ENCODE results near the gene SMIM24.
"Not testable (repeated sequence)": the region's sequence is repeated elsewhere in the genome, so short reads cannot be mapped to it uniquely, and the experiment has no call there.

The SMIM24 gene

DNA sequence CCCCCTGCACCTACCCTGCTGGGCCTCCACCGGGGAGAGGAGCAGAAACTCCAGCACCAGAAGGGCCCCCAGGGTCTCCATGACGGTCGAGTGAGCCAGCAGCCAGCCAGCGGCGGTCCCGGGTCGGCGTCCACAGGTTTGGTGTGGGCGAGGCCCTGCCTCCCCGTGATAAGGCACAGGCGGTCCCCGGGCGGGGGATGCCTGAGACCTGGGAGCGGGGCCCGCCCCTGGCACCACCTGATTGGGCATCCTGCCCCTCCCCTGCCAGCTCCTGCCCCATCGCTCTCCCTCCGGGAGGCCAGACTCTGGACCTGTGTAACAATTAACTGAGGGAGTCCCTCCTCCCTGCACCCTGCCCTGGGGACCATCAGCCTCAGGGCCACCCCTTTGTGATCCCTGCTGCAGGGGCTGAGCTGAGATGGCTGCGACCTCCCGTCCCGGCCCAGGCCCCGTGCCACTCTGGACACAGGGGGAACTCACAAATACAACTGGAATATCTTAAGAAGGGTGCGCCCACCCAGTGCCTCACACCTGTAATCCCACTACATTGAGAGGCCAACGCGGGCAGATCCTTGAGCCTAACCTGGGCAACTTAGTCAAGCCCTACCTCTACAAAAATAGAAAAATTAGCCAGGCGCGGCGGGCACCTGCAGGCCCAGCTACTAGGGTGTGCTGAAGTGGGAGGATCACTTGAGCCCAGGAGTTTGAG lies at the start of gene SMIM24:
TSS of gene SMIM24 (minus strand) at position 143 of the 709 bp plus-strand sequence. CDS start at position 81, 62 bp downstream.
- no peak for DNase-seq (ENCODE audit: low read depth in 3 of 3, low spot score in 1 of 3)

DNA sequence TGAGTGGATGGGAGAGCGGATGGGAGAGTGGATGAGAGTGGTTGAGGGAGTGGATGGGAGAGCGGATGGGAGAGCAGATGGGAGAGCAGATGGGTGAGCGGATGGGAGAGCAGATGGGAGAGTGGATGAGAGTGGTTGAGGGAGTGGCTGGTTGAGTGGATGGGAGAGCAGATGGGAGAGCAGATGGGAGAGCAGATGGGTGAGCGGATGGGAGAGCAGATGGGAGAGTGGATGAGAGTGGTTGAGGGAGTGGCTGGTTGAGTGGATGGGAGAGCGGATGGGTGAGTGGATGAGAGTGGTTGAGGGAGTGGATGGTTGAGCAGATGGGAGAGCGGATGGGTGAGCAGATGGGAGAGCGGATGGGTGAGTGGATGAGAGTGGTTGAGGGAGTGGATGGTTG lies 49.0 kb upstream of the SMIM24 start:
- DNase-seq (ENCODE audit: low read depth in 3 of 3, low spot score in 1 of 3) = not testable (repeated sequence)

DNA sequence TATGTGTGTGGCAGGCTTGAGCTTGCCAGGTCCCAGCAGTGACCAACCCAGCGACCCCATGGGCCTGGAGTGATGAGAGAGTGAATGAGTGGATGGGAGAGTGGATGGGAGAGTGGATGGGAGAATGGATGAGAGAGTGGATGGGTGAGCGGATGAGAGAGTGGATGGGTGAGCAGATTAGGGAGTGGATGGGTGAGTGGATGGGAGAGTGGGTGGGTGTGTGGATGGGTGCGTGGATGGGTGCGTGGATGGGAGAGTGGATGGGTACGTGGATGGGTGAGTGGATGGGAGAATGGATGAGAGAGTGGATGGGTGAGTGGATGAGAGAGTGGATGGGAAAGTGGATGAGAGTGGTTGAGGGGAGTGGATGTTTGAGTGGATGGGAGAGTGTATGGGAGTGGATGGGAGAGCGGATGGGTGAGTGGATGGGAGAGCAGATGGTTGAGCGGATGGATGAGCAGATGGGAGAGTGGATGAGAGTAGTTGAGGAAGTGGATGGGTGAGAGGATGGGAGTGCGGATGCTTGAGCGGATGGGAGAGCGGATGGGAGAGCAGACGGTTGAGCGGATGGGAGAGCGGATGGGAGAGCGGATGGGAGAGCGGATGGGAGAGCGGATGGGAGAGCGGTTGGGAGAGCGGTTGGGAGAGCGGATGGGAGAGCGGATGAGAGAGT lies 48.4 kb upstream of the SMIM24 start:
- no peak for DNase-seq (ENCODE audit: low read depth in 3 of 3, low spot score in 1 of 3)

DNA sequence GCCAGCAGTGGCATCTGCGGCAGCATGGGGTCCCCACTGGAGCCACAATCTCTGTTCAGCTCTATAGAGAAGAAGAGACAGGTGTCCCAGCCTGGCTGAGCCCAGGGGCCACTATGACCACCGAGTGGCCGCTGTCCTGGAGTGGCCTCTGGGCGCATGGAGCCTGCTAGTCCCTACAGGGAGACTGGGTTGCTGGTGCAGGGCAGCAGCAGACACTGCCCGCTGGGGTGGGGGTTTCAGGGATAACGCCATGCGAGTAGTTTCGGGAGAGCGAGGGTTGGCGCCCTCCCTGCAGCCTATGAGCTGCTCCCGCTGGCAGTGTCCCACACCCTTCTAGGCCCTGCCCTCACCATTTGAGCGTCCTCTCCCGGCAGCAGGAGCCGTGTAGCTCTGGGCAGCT lies 47.8 kb upstream of the SMIM24 start:
- no peak for DNase-seq (ENCODE audit: low read depth in 3 of 3, low spot score in 1 of 3)

DNA sequence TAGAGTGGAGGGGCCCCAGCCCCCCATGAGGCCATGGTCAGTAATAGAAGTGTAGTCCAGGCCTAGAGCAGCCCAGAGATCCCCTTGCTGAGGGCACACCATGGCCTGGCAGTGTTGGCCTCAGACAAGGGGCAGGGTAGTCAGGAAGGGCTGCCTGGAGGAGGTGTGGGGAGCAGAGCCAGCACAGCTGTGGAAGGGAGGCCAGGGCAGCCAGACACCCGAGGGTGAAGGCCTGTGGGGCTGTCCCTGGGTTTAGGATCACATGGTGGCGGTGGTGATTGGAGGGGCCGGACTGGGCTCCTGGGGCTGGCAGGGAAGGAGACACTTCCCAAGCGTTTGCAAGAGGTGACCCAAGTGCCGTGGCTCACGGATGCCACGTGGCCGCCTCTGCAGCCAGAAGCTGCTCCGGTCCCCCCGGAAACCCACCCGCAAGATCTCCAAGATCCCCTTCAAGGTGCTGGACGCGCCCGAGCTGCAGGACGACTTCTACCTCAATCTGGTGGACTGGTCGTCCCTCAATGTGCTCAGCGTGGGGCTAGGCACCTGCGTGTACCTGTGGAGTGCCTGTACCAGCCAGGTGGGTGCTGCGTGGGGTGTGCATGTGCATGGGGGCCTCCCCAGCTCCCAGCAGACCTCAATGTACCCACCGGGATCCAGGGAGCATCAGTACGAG lies 47.0 kb upstream of the SMIM24 start:
- DNase-seq (ENCODE audit: low read depth in 3 of 3, low spot score in 1 of 3) = no peak

DNA sequence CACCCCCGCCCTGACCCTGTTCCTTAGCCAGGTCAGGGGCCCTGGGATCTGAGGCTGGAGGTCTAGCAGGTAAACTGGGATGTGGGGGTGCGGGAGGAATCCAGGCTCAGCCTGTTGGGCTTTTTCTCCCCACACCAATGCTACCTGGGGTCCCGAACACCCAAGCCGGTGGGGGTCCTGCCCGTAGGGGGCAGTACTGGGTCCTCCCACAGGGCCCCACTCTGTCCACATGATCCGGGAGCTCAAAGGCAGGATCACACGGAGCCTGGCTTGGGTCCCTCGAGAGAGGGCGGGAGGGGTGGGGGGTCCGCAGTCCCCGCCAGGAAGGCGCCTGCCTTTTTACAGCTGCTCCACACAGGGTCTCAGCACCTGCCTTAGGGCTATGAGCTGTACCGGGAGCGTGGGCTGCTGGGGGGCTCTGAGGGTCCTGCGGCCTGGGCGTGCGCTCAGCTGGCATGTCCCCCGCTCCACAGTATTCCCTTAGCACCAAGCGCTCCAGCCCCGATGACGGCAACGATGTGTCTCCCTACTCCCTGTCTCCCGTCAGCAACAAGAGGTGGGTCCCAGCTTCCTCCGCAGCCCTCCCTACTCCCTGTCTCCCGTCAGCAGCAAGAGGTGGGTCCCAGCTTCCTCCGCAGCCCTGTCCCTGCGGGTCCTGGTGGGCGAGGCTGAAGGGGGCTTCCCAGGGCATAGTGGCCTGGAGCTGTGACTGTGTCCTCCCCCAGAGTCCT lies 46.3 kb upstream of the SMIM24 start:
- DNase-seq (ENCODE audit: low read depth in 3 of 3, low spot score in 1 of 3) = no peak

DNA sequence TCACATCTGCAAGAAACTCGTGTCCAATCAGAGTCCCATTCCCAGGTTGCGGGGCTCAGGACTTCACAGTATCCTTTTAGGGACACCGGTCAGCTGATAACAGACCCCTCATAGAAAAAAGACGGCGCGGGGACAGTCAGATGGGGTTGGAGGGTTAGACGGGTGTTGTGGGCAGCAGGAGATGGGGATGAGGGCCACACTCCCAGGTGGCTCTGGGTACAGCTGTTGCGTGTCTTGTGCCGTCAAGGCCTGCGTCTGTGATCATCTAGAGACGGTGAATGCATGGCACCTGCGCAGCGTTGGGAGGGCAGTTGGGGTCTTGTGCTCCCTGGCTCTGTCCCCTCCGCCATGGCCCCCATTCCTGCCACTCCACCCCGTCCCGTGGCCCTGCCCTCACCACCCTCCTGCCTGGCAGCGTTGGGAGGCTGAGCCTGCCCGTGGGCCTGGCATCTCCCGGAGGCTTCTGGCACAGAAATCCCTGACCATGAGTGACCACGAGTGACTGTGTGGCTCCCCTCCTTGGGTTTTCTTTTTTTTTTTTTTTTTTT lies 44.7 kb upstream of the SMIM24 start:
- DNase-seq (ENCODE audit: low read depth in 3 of 3, low spot score in 1 of 3) = no peak

DNA sequence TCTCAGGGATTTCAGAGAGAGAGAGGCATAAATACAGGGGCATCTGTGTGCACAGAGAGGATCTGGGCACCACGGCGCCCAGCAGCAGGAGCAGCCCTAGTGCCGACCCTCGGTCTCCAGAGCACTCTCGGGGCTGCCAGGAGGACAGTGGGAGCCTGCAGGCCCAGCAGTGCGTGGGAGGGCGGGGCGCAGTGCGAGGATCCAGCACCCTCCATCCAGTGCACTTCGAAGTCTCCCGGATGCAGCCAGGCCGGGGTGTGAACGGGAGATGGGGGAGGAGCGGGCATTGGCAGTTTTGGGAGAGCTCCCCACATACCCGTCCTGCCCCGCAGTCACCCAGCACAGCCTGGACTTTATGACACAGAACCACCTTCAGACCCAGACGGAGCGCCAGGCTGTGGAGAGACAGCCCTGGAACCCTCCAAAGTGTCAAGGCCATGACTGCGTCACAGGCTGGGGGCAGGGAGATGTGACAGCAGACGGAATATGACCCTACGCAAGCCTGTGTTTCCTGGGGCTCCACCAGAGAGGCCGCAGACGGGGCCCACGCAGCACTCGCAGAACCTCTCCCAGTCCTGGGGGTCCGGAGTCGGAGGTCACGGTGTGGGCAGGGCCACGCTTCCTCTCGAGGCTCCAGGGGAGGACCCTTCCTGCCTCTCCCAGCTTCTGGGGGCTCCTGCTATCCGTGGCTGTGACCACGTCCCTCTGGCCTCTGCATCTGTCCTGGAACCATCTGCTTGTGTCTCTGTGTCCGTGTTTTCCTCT lies 43.9 kb upstream of the SMIM24 start:
- DNase-seq (ENCODE audit: low read depth in 3 of 3, low spot score in 1 of 3) = no peak

DNA sequence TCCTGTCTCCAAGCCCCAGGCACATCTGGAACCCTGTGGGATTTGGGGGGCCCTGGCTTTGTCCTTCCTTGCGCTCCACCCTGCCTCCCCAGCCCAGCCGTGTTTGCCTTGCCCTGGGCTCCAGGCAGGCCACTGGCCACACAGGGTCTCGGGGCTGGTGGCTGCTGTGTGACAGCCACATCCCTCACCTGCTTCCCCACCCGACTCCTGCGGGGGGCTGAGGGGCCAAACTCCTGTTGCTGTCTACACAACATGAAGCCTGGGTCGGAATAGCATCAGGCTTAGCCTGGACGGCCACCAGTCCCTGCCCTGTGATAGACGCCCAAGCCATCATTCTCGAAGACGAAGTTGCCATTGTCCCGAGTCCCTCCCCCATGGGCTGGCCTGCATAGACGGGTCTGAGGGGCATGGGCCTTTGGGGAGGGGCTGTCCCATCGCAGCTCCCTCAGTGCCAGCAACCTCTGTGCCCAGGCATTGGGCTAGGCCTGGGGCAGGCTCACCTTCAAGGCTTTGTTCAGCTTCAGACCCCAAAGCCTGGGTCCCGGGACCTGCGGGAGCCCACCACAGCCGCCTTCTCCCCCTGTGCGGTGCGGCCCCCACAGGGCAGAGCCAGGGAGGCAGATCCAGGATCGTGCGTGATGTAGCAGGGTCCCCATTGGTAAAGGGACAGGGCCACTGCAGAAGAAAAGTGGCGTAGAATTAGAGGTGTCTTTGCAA lies 43.2 kb upstream of the SMIM24 start:
- no peak for DNase-seq (ENCODE audit: low read depth in 3 of 3, low spot score in 1 of 3)

DNA sequence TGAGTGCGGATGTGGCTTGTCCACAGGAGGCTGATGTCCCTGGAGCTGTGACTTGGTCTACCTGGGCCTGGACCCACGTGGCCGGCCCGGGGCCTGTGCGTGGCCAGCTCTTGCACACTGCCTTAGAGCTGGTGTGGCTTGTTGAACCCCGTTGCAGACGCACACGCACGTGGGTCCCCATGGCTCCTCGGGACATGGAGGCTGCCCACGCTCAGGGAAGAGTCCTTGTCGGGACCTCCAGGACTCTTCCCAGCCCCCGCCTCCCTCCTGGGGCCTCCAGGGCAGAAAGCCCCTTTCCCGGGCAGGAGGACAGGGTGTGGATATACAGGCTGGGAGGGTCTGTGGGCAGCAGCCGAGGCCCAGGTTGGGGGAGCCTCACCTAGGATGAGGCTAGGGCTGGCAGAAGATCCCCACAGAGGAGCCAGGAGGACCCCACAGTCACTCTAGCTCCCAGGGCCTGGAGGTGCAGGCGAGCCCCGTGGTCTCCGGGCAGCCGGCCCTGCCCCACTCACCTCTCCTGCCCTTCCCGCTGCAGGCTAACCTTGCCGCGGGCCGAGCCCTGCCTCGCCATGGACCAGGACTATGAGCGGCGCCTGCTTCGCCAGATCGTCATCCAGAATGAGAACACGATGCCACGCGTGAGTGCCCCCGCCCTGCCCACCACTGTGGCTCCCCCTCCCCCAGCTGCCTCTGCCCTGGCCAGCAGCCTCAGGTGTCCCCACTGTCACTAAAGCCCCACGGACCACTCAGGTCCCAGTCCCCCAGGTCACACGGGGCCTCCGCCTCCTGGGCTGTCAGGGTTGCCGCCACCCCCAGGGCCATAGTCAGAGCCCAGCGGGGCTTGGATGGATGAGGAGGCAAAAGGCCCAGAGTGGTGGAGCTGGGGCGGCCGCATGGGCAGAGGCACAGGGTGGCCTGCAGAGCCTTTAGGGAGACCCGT lies 42.4 kb upstream of the SMIM24 start:
- DNase-seq (ENCODE audit: low read depth in 3 of 3, low spot score in 1 of 3) = no peak

DNA sequence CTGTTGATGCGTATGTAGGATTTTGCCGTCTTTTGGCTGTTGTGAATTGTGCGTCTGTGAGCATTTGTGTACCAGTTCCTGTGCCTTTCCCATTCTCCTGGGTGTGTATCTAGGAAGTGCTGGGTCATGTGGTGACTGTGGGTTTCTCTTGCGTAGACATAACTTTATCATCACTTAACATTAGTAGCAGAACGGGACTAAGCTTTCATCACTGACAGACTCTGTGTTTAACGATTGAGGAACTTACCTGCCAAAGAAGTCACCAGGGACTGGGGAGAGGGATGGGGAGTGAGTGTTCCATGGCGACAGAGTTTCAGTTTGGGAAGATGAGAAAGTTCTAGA lies 40.8 kb upstream of the SMIM24 start:
- no peak for DNase-seq (ENCODE audit: low read depth in 3 of 3, low spot score in 1 of 3)

DNA sequence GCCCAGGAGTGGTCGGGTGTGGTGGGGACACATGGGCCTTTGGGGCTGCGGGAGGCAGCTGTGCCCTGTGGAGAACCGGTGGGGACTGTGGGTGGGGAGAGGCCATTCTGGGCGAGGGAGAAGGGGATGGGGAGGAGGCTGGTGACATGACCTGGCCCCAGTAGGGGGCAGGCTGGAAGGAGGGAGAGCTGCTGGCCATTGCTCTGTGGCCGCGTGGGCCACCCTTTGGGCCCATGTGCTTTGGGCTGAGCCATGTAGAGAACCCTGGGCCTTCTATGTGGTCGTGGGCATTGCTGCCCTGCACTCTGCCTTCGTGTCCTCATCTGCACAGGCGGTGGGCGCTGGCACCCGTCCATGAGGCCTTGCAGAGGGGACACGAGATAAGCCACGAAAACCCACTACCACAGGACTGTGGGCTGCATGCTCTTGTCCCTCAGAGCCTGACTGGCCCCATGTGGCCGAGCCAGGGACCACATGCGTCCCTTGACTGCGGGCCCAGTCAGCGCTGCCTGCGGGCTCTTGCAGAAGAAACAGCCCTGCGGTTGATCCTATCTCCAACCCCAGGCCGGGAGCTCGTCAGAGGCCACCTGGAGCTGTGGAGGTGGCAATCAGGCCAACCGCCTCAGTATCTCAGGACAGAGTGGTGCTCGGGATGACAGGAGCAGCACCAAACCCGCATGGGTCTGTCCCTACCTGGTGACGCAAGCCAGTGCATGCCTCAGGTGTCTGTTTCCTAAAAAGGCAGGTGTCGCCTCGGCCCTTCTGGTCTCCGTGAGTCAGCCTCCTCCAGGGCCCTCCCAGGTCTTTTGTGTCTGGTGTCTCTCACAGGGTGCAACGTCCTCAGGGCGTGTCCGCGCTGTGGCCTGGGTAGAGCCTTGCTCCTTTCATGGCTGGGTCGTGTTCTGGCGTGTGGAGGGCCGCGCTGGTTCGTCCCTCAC lies 40.1 kb upstream of the SMIM24 start:
- DNase-seq (ENCODE audit: low read depth in 3 of 3, low spot score in 1 of 3) = no peak

DNA sequence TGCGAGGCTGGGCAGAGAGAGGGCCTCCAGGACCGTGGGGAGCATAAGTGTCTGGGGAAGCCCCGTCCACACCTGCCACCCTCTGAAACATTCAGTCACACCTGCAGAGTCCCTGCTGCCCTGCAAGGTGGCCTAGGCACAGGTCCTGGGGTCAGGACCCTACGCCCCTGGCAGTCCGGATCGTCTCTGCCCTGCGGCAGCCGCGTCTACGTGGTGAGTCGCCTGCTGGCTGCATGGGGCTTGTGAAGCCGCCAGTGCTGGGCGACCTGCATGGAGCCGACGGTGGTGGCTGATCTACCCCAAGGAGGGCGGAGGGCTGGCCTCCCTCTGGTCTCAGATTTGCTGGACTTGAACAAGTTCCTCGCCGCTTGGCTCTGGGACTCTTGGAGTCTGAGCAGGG lies 38.8 kb upstream of the SMIM24 start:
- no peak for DNase-seq (ENCODE audit: low read depth in 3 of 3, low spot score in 1 of 3)

DNA sequence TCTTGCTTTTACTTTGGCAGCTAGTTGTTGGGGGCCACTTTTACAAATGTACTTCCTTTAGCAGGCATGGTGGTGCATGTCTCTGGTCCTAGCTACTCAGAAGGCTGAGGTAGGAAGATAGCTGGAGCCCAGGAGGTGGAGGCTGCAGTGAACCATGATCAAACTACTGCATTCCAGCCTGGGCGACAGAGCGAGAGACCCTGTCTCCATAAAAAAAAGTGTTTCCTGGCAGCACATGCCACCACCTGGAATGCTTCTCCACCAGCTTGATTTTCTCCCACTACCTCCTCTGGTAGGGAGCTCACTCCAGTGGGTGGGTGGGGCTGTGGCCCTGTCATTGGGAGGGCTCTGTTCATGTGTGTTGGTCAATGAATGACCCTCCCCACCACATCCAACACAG lies 38.3 kb upstream of the SMIM24 start:
- DNase-seq (ENCODE audit: low read depth in 3 of 3, low spot score in 1 of 3) = no peak

DNA sequence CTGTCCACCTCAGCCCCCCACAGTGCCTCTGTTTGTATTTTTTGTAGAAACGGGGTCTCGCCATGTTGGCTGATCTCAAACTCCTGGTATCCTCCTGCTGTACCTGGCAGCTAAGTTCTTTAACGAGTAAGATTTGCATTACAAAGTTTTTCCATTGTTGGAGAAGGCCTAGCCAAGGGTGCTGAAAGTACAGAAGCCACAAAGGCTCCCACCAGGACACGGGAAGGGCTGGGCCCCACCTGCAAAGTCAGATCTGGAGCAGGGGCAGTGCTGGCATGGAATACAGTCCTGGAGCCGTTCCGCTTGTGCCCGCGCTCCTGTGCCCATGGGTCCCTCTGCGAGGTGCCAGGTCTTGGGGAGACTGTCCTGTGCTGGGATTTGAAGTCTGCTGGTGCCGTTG lies 37.9 kb upstream of the SMIM24 start:
- DNase-seq (ENCODE audit: low read depth in 3 of 3, low spot score in 1 of 3) = no peak

DNA sequence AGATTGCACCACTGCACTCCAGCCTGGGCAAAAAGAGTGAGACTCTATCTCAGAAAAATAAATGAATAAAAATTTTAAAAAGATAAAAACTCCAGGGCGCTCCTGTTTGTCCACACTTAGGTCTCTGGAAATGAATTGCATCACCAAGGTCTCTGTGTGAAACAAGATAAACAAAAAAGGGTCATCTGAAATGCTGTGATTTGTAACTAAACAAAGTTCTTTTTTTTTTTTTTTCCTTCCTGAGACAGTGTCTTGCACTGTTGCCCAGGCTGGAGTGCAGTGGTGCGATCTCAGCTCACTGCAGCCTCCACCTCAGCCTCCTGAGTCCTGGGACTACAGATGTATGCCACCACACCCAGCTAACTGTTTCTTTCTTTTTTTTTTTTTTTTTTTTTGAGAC lies 37.3 kb upstream of the SMIM24 start:
- no peak for DNase-seq (ENCODE audit: low read depth in 3 of 3, low spot score in 1 of 3)

DNA sequence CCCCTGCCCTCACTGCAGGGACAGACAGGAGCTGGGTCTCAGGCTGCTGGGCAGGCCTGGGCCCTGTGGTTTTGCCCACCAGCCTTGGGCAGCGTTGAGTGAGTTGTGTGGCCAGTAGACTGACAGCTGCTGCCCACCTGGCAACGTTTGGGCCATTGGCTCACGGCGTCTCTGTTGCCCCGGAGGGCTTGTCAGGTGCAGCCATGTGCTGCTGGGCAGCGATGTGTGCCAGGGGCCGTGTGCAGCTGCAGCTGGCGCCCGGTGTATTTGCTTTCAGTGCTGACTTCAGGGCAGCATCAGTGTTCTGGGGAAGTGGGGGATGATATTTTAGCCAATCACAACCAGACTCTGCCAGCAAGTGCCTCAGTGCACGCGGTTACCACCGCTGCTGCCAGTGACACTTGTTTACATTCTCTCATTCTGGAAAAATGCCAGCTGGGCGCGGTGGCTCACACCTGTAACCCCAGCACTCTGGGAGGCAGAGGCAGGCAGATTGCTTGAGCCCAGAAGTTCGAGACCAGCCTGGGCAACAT lies 36.4 kb upstream of the SMIM24 start:
- no peak for DNase-seq (ENCODE audit: low read depth in 3 of 3, low spot score in 1 of 3)
